ENCODE measurements around the gene BTBD18. TPM values are rescaled to one million over a fixed set of nuclear protein-coding genes. Genes with fewer than 3 reads are reported as not detected.

Gene BTBD18
- total and polyA plus RNA-seq, 2 of the 13 experiments (the other 11 are each of a cell fraction or from before 2014, with no cell fraction given) = not detected

- CTCF ChIA-PET (ENCODE audit: low intra/inter-chr PET ratio, low total read pairs) = interaction anchor here (1.6 to 3.4 kb wide), 4 partner anchors 37 to 49 kb away, joined by 3 to 47 read pairs (median 8); partner anchors contain the start of genes BTBD18 and CTNND1
- peaks cover 42% of the 10 kb centered on the region for H3K4me1 ChIP-seq (ENCODE audit: insufficient read depth, low read length)
- TF ChIP-seq ZNF839 (CRISPR knock-in tag; IDR thresholded peaks at IDR 0.05; ENCODE audit: borderline replicate concordance) (no peak), ZZZ3 (CRISPR knock-in tag; IDR thresholded peaks at IDR 0.05; ENCODE audit: borderline replicate concordance) (no peak), KLF6 (CRISPR knock-in tag; IDR thresholded peaks at IDR 0.05) (no peak)
- ATAC-seq (no peak), DNase-seq (ENCODE audit: low spot score) (no peak), FAIRE-seq (no peak)
- intact Hi-C loops (cut with micrococcal nuclease; ENCODE audit: unreplicated experiment) = loop anchor here (5.0 to 10.0 kb wide), 3 partner anchors 136 to 711 kb away; partner anchors contain the start of gene ZDHHC5
- no peak overlapping the region for H3K4me3 ChIP-seq (replicated peaks in 1 of 3; ENCODE audit: insufficient read depth in 1 of 3, low read depth in 2 of 3, low read length in 3 of 3)
- no peaks in the 10 kb centered on the region for H3K9me3 ChIP-seq (ENCODE audit: low read length)
- H4K20me1 ChIP-seq (ENCODE audit: insufficient read depth, low read length) = peaks cover 12% of the 10 kb centered on the region; the same call in 1 of the 2 replicates
- H3K36me3 ChIP-seq (replicated peaks in 1 of 2; ENCODE audit: control insufficient read depth in 1 of 2, insufficient read depth in 2 of 2, low read length in 2 of 2) = peaks cover 30 to 62% of the 10 kb centered on the region in 2 experiments
- no peak overlapping the region for H3K9ac ChIP-seq (ENCODE audit: insufficient read depth, low read depth, low read length)
- peaks cover 49% of the 10 kb centered on the region for H3K79me2 ChIP-seq (ENCODE audit: insufficient read depth, low read length)
- H2AFZ ChIP-seq (ENCODE audit: low read length) = no peak overlapping the region
- POLR2A ChIA-PET = interaction anchor here (1.0 to 4.4 kb wide), 10 partner anchors 13 to 89 kb away, joined by 3 to 83 read pairs (median 10); partner anchors contain the start of genes BTBD18, CTNND1, MED19 and SELENOH
- H3K27me3 ChIP-seq (ENCODE audit: control insufficient read depth in 1 of 2, insufficient read depth in 2 of 2, low read length in 2 of 2) = no peaks in the 10 kb centered on the region
- no peak overlapping the region for H3K27ac ChIP-seq (ENCODE audit: extremely low read length, insufficient read depth, low read length)
- in situ Hi-C loops (cut with HindIII; ENCODE audit: extremely low pct_ligation_motif_present, low pct_unique_long_range_greater_than_20kb) = loop anchor here (5.0 kb wide), 1 partner anchor 39 kb away; the partner anchor contains the start of gene CTNND1
- H3K4me2 ChIP-seq (ENCODE audit: low read depth, low read length) = peak overlapping the region; percentile 15; the same call in 1 of the 2 replicates
- no TSS peak for BruUV-seq (replicated peaks)
These were observed 49.5 kb upstream of the BTBD18 start for GRCh38 chr11:57801183-57801485.

GRCh38 chr11:57800444-57801182 lies 49.0 kb upstream of the BTBD18 start:
- Histone ChIP-seq H3K27ac (ENCODE audit: extremely low read length, insufficient read depth, low read length) (peak overlapping the region; percentile 43), H3K27me3 (ENCODE audit: control insufficient read depth in 1 of 2, insufficient read depth in 2 of 2, low read length in 2 of 2) (no peaks in the 10 kb centered on the region), H3K4me2 (ENCODE audit: low read depth, low read length) (peak overlapping the region; percentile 15; the same call in 1 of the 2 replicates), H3K4me3 (replicated peaks in 1 of 3; ENCODE audit: insufficient read depth in 1 of 3, low read depth in 2 of 3, low read length in 3 of 3) (no peak overlapping the region), H2AFZ (ENCODE audit: low read length) (no peak overlapping the region), H3K36me3 (replicated peaks in 1 of 2; ENCODE audit: control insufficient read depth in 1 of 2, insufficient read depth in 2 of 2, low read length in 2 of 2) (peaks cover 26 to 62% of the 10 kb centered on the region in 2 experiments), H3K9me3 (ENCODE audit: low read length) (no peaks in the 10 kb centered on the region), H3K4me1 (ENCODE audit: insufficient read depth, low read length) (peaks cover 42% of the 10 kb centered on the region), H3K79me2 (ENCODE audit: insufficient read depth, low read length) (peaks cover 51% of the 10 kb centered on the region), H3K9ac (ENCODE audit: insufficient read depth, low read depth, low read length) (no peak overlapping the region), H4K20me1 (ENCODE audit: insufficient read depth, low read length) (peaks cover 12% of the 10 kb centered on the region; the same call in 1 of the 2 replicates)
- CTCF ChIA-PET (ENCODE audit: low intra/inter-chr PET ratio, low total read pairs) = interaction anchor here (1.6 to 3.4 kb wide), 4 partner anchors 37 to 49 kb away, joined by 3 to 47 read pairs (median 8); partner anchors contain the start of genes BTBD18 and CTNND1
- WGBS (ENCODE audit: low lambda C conversion rate) = 40% methylated on average over 4 of the region's 4 CpGs
- in situ Hi-C loops (cut with HindIII; ENCODE audit: extremely low pct_ligation_motif_present, low pct_unique_long_range_greater_than_20kb) (loop anchor here (5.0 kb wide), 1 partner anchor 38 kb away; the partner anchor contains the start of gene CTNND1), intact Hi-C loops (cut with micrococcal nuclease; ENCODE audit: unreplicated experiment) (loop anchor here (1.0 to 10.0 kb wide), 7 partner anchors 22 to 712 kb away; partner anchors contain the start of genes BTBD18, MED19, TMX2 and ZDHHC5)
- ATAC-seq = peak; percentile 97
- DNase-seq (ENCODE audit: low spot score) = peak; percentile 98
- BruUV-seq (replicated peaks) = no TSS peak
- FAIRE-seq = peak; percentile 76
- POLR2A ChIA-PET = interaction anchor here (1.0 to 4.4 kb wide), 10 partner anchors 13 to 89 kb away, joined by 3 to 83 read pairs (median 10); partner anchors contain the start of genes BTBD18, CTNND1, MED19 and SELENOH
- TF ChIP-seq ZSCAN12 (CRISPR knock-in tag; IDR thresholded peaks at IDR 0.05) (no peak), ZNF558 (CRISPR knock-in tag; IDR thresholded peaks at IDR 0.05; ENCODE audit: borderline replicate concordance) (no peak), CENPX (CRISPR knock-in tag; IDR thresholded peaks at IDR 0.05) (no peak), ZNF225 (CRISPR knock-in tag; IDR thresholded peaks at IDR 0.05) (no peak), TFAP4 (IDR thresholded peaks at IDR 0.05; ENCODE audit: borderline replicate concordance, low read depth) (no peak), ZNF503 (CRISPR knock-in tag; IDR thresholded peaks at IDR 0.05) (peak; percentile 74; the same call in 1 of the 2 replicates), ZNF574 (CRISPR knock-in tag; IDR thresholded peaks at IDR 0.05) (no peak)

All from HepG2 (cell line).